ENCODE data around the gene LRP1B. TPM values are rescaled to one million over a fixed set of nuclear protein-coding genes. Genes with fewer than 3 reads are reported as not detected.

LRP1B gene
- total and polyA plus RNA-seq, 4 donors = 0.01 to 0.84 (median 0.17) TPM

DNA sequence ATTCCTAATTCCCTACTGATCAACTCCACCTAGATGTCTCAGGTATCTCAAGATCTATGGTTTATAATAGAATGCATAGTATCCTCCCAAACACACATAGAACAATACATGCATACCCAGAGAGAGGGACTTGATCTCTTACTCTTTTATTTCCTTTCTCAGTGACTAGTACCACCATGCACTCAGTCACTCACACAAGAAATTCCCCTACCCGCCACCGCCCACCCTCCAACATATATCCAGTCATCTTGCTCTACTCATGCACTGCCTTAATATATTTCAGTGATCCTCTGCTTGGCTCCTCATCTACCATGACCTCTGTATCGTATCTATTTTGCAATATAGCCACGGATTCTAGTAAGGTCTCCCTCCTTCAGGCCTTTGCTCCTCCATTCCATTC lies 996.9 kb downstream of the LRP1B start:
- no peaks in the 10 kb centered on the region for H3K36me3 ChIP-seq (ENCODE audit: control insufficient read depth in 4 of 4, insufficient read depth in 3 of 4, low read depth in 1 of 4, low read length in 3 of 4)
- no peaks in the 10 kb centered on the region for H3K9me3 ChIP-seq (ENCODE audit: control insufficient read depth in 4 of 4, low read length in 3 of 4)
- TF ChIP-seq HNF4G (IDR thresholded peaks at IDR 0.05) = no peak
- TF ChIP-seq EGR1 (IDR thresholded peaks at IDR 0.05; ENCODE audit: low read depth in 2 of 2) = no peak
- no peak for TF ChIP-seq YY1 (IDR thresholded peaks at IDR 0.05)
- TF ChIP-seq NR2F2 (IDR thresholded peaks at IDR 0.05) = no peak
- TF ChIP-seq JUND (IDR thresholded peaks at IDR 0.05) = no peak
- TF ChIP-seq, protein P1, sequence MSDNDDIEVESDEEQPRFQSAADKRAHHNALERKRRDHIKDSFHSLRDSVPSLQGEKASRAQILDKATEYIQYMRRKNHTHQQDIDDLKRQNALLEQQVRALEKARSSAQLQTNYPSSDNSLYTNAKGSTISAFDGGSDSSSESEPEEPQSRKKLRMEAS (IDR thresholded peaks at IDR 0.05) = no peak
- no peak for TF ChIP-seq FOXA2 (IDR thresholded peaks at IDR 0.05)
- no peak for TF ChIP-seq TAF1 (conservative IDR thresholded peaks at IDR 0.05)
- TF ChIP-seq GABPA (IDR thresholded peaks at IDR 0.05 in 1 of 2, conservative IDR thresholded peaks at IDR 0.05 in 1 of 2) = no peak
- no peak for TF ChIP-seq HNF4A (conservative IDR thresholded peaks at IDR 0.05)
- no peak for TF ChIP-seq RAD21 (IDR thresholded peaks at IDR 0.05)
- TF ChIP-seq, protein P2, sequence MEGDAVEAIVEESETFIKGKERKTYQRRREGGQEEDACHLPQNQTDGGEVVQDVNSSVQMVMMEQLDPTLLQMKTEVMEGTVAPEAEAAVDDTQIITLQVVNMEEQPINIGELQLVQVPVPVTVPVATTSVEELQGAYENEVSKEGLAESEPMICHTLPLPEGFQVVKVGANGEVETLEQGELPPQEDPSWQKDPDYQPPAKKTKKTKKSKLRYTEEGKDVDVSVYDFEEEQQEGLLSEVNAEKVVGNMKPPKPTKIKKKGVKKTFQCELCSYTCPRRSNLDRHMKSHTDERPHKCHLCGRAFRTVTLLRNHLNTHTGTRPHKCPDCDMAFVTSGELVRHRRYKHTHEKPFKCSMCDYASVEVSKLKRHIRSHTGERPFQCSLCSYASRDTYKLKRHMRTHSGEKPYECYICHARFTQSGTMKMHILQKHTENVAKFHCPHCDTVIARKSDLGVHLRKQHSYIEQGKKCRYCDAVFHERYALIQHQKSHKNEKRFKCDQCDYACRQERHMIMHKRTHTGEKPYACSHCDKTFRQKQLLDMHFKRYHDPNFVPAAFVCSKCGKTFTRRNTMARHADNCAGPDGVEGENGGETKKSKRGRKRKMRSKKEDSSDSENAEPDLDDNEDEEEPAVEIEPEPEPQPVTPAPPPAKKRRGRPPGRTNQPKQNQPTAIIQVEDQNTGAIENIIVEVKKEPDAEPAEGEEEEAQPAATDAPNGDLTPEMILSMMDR (IDR thresholded peaks at IDR 0.05; ENCODE audit: low read depth, low read length, missing input control) = no peak
- TF ChIP-seq, protein P3, sequence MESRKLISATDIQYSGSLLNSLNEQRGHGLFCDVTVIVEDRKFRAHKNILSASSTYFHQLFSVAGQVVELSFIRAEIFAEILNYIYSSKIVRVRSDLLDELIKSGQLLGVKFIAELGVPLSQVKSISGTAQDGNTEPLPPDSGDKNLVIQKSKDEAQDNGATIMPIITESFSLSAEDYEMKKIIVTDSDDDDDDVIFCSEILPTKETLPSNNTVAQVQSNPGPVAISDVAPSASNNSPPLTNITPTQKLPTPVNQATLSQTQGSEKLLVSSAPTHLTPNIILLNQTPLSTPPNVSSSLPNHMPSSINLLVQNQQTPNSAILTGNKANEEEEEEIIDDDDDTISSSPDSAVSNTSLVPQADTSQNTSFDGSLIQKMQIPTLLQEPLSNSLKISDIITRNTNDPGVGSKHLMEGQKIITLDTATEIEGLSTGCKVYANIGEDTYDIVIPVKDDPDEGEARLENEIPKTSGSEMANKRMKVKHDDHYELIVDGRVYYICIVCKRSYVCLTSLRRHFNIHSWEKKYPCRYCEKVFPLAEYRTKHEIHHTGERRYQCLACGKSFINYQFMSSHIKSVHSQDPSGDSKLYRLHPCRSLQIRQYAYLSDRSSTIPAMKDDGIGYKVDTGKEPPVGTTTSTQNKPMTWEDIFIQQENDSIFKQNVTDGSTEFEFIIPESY (IDR thresholded peaks at IDR 0.05) = no peak
- no peak for TF ChIP-seq FOXA1 (IDR thresholded peaks at IDR 0.05)
- no peak for TF ChIP-seq SP1 (IDR thresholded peaks at IDR 0.05)
- TF ChIP-seq, protein P4, sequence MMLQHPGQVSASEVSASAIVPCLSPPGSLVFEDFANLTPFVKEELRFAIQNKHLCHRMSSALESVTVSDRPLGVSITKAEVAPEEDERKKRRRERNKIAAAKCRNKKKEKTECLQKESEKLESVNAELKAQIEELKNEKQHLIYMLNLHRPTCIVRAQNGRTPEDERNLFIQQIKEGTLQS (IDR thresholded peaks at IDR 0.05) = no peak
- no peak for TF ChIP-seq RXRA (IDR thresholded peaks at IDR 0.05)
- TF ChIP-seq, protein P5, sequence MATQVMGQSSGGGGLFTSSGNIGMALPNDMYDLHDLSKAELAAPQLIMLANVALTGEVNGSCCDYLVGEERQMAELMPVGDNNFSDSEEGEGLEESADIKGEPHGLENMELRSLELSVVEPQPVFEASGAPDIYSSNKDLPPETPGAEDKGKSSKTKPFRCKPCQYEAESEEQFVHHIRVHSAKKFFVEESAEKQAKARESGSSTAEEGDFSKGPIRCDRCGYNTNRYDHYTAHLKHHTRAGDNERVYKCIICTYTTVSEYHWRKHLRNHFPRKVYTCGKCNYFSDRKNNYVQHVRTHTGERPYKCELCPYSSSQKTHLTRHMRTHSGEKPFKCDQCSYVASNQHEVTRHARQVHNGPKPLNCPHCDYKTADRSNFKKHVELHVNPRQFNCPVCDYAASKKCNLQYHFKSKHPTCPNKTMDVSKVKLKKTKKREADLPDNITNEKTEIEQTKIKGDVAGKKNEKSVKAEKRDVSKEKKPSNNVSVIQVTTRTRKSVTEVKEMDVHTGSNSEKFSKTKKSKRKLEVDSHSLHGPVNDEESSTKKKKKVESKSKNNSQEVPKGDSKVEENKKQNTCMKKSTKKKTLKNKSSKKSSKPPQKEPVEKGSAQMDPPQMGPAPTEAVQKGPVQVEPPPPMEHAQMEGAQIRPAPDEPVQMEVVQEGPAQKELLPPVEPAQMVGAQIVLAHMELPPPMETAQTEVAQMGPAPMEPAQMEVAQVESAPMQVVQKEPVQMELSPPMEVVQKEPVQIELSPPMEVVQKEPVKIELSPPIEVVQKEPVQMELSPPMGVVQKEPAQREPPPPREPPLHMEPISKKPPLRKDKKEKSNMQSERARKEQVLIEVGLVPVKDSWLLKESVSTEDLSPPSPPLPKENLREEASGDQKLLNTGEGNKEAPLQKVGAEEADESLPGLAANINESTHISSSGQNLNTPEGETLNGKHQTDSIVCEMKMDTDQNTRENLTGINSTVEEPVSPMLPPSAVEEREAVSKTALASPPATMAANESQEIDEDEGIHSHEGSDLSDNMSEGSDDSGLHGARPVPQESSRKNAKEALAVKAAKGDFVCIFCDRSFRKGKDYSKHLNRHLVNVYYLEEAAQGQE (IDR thresholded peaks at IDR 0.05) = no peak
- H3K4me1 ChIP-seq (ENCODE audit: control insufficient read depth in 4 of 4, insufficient read depth in 4 of 4, low read length in 3 of 4) = no peaks in the 10 kb centered on the region
- no peak for DNase-seq (ENCODE audit: low spot score)
- no peak overlapping the region for H3K9ac ChIP-seq (ENCODE audit: low read depth in 1 of 2, low read length in 2 of 2)
- H3K4me3 ChIP-seq (ENCODE audit: low read depth in 1 of 3, low read length in 3 of 3) = no peak overlapping the region
- H3K27ac ChIP-seq (ENCODE audit: low read depth in 1 of 2, low read length in 2 of 2) = no peak overlapping the region
- WGBS = 77% methylated on average over 4 of the region's 4 CpGs
- H3K27me3 ChIP-seq (ENCODE audit: control insufficient read depth in 4 of 4, insufficient read depth in 4 of 4, low read length in 3 of 4) = no peaks in the 10 kb centered on the region
